ENCODE results near the gene ILF2.

GRCh38 chr1:153649137-153649862 is 21.5 kb downstream of the ILF2 start:
- TF ChIP-seq CTCF (IDR thresholded peaks at IDR 0.05) (no peak), CHD4 (IDR thresholded peaks at IDR 0.05; ENCODE audit: borderline replicate concordance) (no peak), PHF8 (IDR thresholded peaks at IDR 0.05; ENCODE audit: borderline replicate concordance, low read depth) (no peak), EP300 (IDR thresholded peaks at IDR 0.05) (no peak), POLR2AphosphoS2 (conservative IDR thresholded peaks at IDR 0.05; ENCODE audit: low read length) (no peak), HOXA7 (CRISPR knock-in tag; IDR thresholded peaks at IDR 0.05) (no peak), GATA3 (IDR thresholded peaks at IDR 0.05; ENCODE audit: borderline replicate concordance) (no peak), CHD2 (IDR thresholded peaks at IDR 0.05; ENCODE audit: low read length, partially characterized antibody) (no peak), BHLHE40 (IDR thresholded peaks at IDR 0.05; ENCODE audit: low read depth, low read length) (no peak), ZSCAN20 (CRISPR knock-in tag; IDR thresholded peaks at IDR 0.05) (no peak), TP53 (CRISPR knock-in tag; IDR thresholded peaks at IDR 0.05) (no peak)
- TF ChIP-seq, protein P1, sequence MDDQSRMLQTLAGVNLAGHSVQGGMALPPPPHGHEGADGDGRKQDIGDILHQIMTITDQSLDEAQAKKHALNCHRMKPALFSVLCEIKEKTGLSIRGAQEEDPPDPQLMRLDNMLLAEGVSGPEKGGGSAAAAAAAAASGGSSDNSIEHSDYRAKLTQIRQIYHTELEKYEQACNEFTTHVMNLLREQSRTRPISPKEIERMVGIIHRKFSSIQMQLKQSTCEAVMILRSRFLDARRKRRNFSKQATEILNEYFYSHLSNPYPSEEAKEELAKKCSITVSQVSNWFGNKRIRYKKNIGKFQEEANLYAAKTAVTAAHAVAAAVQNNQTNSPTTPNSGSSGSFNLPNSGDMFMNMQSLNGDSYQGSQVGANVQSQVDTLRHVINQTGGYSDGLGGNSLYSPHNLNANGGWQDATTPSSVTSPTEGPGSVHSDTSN (IDR thresholded peaks at IDR 0.05), result no peak
